HG03571 (cell line): ENCODE results near the gene MARS1.
"Not testable (repeated sequence)": the region's sequence is repeated elsewhere in the genome, so short reads cannot be mapped to it uniquely, and the experiment has no call there.

Experiments
- ATAC-seq: cut with Tn5 transposase; IDR thresholded peaks from one replicate; pipeline ENCODE4 v1.9.1; 2021; ENCODE audit not compliant: unreplicated experiment

The MARS1 gene

GRCh38 chr12:57487597-57488401, at the start of gene MARS1:
Gene MARS1, plus strand, starts transcription at chr12:57488068. Its CDS starts 23 bp downstream, at chr12:57488091.
- peak; percentile 95 for ATAC-seq

GRCh38 chr12:57438400-57438799, 49.5 kb upstream of the MARS1 start:
- no peak for ATAC-seq

- no peak for ATAC-seq
Measured at GRCh38 chr12:57439762-57440266, 48.1 kb upstream of the MARS1 start.

GRCh38 chr12:57441393-57441792, 46.5 kb upstream of the MARS1 start:
- not testable (repeated sequence) for ATAC-seq

GRCh38 chr12:57441846-57442427, 45.9 kb upstream of the MARS1 start:
- ATAC-seq = no peak

- not testable (repeated sequence) for ATAC-seq
Measured at GRCh38 chr12:57444337-57444736, 43.5 kb upstream of the MARS1 start.

- ATAC-seq = no peak
Measured at GRCh38 chr12:57444744-57445143, 43.1 kb upstream of the MARS1 start.

GRCh38 chr12:57446292-57446960, 41.4 kb upstream of the MARS1 start:
- no peak for ATAC-seq

- no peak for ATAC-seq
Measured at GRCh38 chr12:57448669-57449068, 39.2 kb upstream of the MARS1 start.

GRCh38 chr12:57449375-57449774, 38.5 kb upstream of the MARS1 start:
- ATAC-seq = no peak

- no peak for ATAC-seq
Measured at GRCh38 chr12:57450057-57450456, 37.8 kb upstream of the MARS1 start.

GRCh38 chr12:57451233-57451778, 36.6 kb upstream of the MARS1 start:
- no peak for ATAC-seq

- ATAC-seq = no peak
Measured at GRCh38 chr12:57452181-57452936, 35.5 kb upstream of the MARS1 start.

- no peak for ATAC-seq
Measured at GRCh38 chr12:57452937-57453509, 34.8 kb upstream of the MARS1 start.

GRCh38 chr12:57454213-57454565, 33.7 kb upstream of the MARS1 start:
- no peak for ATAC-seq

- no peak for ATAC-seq
Measured at GRCh38 chr12:57454566-57455373, 33.1 kb upstream of the MARS1 start, which contains the start of gene INHBE. Gene INHBE, plus strand, starts transcription at chr12:57455307. Its CDS starts 230 bp downstream, at chr12:57455537.

- ATAC-seq = no peak
Measured at GRCh38 chr12:57455374-57456144, 32.3 kb upstream of the MARS1 start.

GRCh38 chr12:57456145-57456700, 31.6 kb upstream of the MARS1 start:
- no peak for ATAC-seq
